Prostate gland (tissue), 2 donors: ENCODE data around the gene EPB41L5.

Experiments
- CTCF ChIP-seq, 4 experiments: fragments of 200-600 bp in 2 of 4; fragments of 450-650 bp in 2 of 4; sonication (generic) in 2 of 4; IDR thresholded peaks; 1 replicate in 3 of 4; 2 replicates in 1 of 4; pipeline ENCODE4 v1.5.1; 2016 to 2019; ENCODE audit warnings: antibody characterized with exemption in 4 of 4, mild to moderate bottlenecking in 2 of 4, moderate library complexity in 2 of 4
- POLR2A ChIP-seq: fragments of 450-650 bp; IDR thresholded peaks from one replicate; pipeline ENCODE4 v1.6.1; 2016; ENCODE audit warnings: antibody characterized with exemption, mild to moderate bottlenecking
- POLR2AphosphoS5 ChIP-seq: sonication (generic); formaldehyde crosslinking; IDR thresholded peaks from one replicate; pipeline ENCODE4 v1.6.1; 2017; ENCODE audit warnings: antibody characterized with exemption

DNA sequence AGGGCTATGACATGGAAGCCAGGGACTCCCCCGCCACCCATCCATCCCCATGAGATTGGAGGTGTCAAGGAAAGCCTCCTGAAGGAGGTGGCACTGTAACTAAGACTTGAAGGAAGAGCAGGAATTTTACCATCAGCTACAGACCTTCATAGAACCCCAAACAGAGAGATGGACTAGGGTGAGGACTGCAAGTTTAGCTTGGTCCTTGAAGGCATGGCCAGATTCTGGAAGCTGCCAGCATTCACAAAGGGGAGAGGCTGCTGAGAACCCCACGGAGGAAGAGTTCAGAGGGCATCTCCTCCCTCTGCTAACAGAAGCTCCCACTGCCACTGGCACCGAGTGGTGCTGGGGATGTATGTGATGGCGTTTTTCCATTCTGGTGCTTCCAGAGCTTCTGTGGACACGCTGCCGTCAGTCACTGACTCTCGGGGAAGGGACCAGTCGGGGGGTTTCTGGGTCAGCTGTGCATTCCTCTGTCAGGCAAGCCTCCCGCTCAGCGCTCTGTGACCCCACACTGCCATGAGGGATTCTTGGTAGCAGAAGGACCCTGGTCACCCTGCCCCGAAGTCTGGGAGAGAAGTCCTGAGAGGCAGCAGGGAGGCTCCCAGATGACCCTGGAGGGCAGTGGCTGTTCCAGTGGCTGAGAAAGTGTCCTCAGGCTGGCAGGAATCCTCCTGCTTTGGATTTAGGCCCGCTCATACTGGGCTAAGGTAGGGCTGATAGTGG lies 192.2 kb downstream of the EPB41L5 start:
- no peak for TF ChIP-seq CTCF (IDR thresholded peaks at IDR 0.05)
- TF ChIP-seq POLR2AphosphoS5, result no peak
- no peak for TF ChIP-seq POLR2A
